Ascending aorta (tissue), 2 donors: ENCODE results near the gene UBE2QL1. TPM values are rescaled to one million over a fixed set of nuclear protein-coding genes. Genes with fewer than 3 reads are reported as not detected.

Experiments
- DNase-seq, 2 donors: peaks; one replicate each; pipeline ENCODE4 v3.0.0-alpha.2; 2019; ENCODE audit warnings: low spot score in 2 of 2
- H3K27ac ChIP-seq, 2 donors: fragments of 200-600 bp; sonication (generic); one replicate each; pipeline ENCODE4 v1.5.1; 2016 to 2017; ENCODE audit warnings: mild to moderate bottlenecking in 1 of 2
- H3K27me3 ChIP-seq: fragments of 200-600 bp; sonication (generic); one replicate; pipeline ENCODE4 v1.5.1; 2017
- H3K36me3 ChIP-seq, 2 donors: fragments of 200-600 bp; sonication (generic); one replicate each; pipeline ENCODE4 v1.5.1; 2016
- H3K4me1 ChIP-seq, 2 donors: fragments of 200-600 bp; sonication (generic); one replicate each; pipeline ENCODE4 v1.5.1; 2016 to 2017; ENCODE audit warnings: mild to moderate bottlenecking in 1 of 2
- H3K4me3 ChIP-seq, 2 donors: fragments of 200-600 bp; sonication (generic); one replicate each; pipeline ENCODE4 v1.5.1; 2016 to 2017; ENCODE audit warnings: mild to moderate bottlenecking in 1 of 2
- H3K9me3 ChIP-seq, 2 donors: fragments of 200-600 bp; sonication (generic); one replicate each; pipeline ENCODE4 v1.5.1; 2016
- CTCF ChIP-seq, 3 experiments: fragments of 200-600 bp in 2 of 3; fragments of 450-650 bp in 1 of 3; sonication (generic) in 2 of 3; IDR thresholded peaks; one replicate each; pipeline ENCODE4 v1.5.1; 2016 to 2019; ENCODE audit warnings: antibody characterized with exemption in 3 of 3, mild to moderate bottlenecking in 1 of 3, moderate library complexity in 1 of 3
- intact Hi-C: fragments of 100-400 bp; cut with DNase I; formaldehyde crosslinking; loops from one replicate; pipeline ENCODE4 v1.15.1; 2023
- total RNA-seq: library from RNA; depleted of rRNA; stranded (reverse); fragments of >200 nt; gene quantifications from one replicate; pipeline ENCODE4 v1.1.0, GENCODE V29; 2016

UBE2QL1 gene
- total RNA-seq, 1 donor from 2014 or later, result 0.85 TPM

DNA sequence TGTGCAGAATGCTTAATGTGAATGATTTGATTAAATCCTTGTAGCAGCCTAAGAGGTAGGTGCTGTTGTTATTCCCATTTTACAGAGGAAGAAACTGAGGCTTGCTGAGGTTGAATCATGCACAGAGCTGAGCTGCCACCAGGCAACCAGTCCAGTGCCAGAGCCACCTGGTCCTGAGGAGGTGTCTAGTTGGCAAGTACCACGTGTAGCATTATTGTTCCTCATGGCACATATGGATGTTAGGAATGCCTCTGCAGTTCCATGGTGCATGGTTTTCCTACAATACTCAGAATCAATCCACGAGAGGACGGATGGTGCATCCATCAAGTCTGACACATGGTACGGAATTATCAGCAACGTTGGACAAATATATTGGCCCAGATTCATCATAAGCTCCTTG lies 8.9 kb downstream of the UBE2QL1 start:
- Histone ChIP-seq H3K4me3 (no peak overlapping the region), H3K36me3 (no peaks in the 10 kb centered on the region), H3K27ac (no peak overlapping the region), H3K4me1 (peaks cover 0 to 24% of the 10 kb centered on the region in 2 donors), H3K27me3 (no peaks in the 10 kb centered on the region), H3K9me3 (no peaks in the 10 kb centered on the region)
- TF ChIP-seq CTCF (IDR thresholded peaks at IDR 0.05), result no peak
- DNase-seq, result no peak
- intact Hi-C loops, result loop anchor here (5.0 to 10.0 kb wide), 4 partner anchors 95 to 1033 kb away; partner anchors contain the start of genes ADCY2 and ICE1

DNA sequence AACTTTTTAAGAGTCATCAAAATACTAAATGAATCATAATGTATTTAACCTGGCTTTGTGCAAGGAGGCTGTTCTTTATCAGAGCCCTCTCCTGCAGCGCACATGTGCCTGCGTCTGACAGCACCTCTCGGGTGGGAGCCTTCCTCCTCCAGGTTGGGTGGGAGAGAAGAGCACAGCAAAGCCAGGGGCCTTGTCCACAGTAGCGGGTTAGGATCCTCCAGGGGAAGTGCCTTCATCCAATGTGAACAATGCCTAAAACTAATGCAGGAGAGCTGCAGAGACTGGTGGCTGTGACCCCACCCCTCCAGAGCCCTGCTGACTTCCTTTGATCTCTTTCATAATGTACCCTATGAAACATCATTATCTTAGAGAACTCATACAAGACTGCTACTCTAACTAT lies 10.2 kb downstream of the UBE2QL1 start:
- no peak overlapping the region for H3K4me3 ChIP-seq
- H3K4me1 ChIP-seq, result peaks cover 0 to 12% of the 10 kb centered on the region in 2 donors
- H3K9me3 ChIP-seq, result no peaks in the 10 kb centered on the region
- DNase-seq, result no peak
- H3K36me3 ChIP-seq, result no peaks in the 10 kb centered on the region
- TF ChIP-seq CTCF (IDR thresholded peaks at IDR 0.05), result no peak
- no peak overlapping the region for H3K27ac ChIP-seq
- H3K27me3 ChIP-seq, result no peaks in the 10 kb centered on the region
- intact Hi-C loops, result loop anchor here (5.0 to 10.0 kb wide), 4 partner anchors 93 to 1034 kb away; partner anchors contain the start of genes ADCY2 and ICE1

- H3K27ac ChIP-seq, result no peak overlapping the region
- no peaks in the 10 kb centered on the region for H3K9me3 ChIP-seq
- TF ChIP-seq CTCF (IDR thresholded peaks at IDR 0.05), result no peak
- no peak overlapping the region for H3K4me3 ChIP-seq
- H3K27me3 ChIP-seq, result no peaks in the 10 kb centered on the region
- no peaks in the 10 kb centered on the region for H3K36me3 ChIP-seq
- no peak for DNase-seq
- intact Hi-C loops, result loop anchor here (5.0 to 10.0 kb wide), 4 partner anchors 92 to 1035 kb away; partner anchors contain the start of genes ADCY2 and ICE1
- peaks cover 0 to 8% of the 10 kb centered on the region in 2 donors for H3K4me1 ChIP-seq
Measured at GRCh38 chr5:6459896-6460295, 11.2 kb downstream of the UBE2QL1 start.

DNA sequence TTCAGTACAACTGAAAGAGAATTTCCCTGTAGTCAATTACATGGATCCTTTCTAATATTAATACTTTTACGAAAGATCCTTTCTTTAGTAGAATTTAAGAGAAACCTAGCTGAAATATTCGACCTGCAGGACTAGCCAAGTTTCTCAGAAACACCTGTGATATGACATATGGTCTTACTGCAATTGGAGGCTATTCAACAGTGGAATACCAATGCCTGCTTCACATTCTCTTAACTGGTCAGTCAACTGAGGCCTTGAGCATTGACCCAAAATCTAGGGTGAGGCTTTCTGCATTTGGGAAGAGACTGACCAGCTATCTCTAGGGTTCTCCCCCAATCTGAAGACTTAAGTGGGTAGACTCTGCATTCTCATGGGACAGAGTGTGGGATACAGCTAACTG lies 12.3 kb downstream of the UBE2QL1 start:
- Histone ChIP-seq H3K27me3 (no peaks in the 10 kb centered on the region), H3K27ac (no peak overlapping the region), H3K9me3 (no peaks in the 10 kb centered on the region), H3K4me1 (no peaks in the 10 kb centered on the region), H3K36me3 (no peaks in the 10 kb centered on the region), H3K4me3 (no peak overlapping the region)
- TF ChIP-seq CTCF (IDR thresholded peaks at IDR 0.05), result no peak
- no peak for DNase-seq
- intact Hi-C loops, result no loop called here

DNA sequence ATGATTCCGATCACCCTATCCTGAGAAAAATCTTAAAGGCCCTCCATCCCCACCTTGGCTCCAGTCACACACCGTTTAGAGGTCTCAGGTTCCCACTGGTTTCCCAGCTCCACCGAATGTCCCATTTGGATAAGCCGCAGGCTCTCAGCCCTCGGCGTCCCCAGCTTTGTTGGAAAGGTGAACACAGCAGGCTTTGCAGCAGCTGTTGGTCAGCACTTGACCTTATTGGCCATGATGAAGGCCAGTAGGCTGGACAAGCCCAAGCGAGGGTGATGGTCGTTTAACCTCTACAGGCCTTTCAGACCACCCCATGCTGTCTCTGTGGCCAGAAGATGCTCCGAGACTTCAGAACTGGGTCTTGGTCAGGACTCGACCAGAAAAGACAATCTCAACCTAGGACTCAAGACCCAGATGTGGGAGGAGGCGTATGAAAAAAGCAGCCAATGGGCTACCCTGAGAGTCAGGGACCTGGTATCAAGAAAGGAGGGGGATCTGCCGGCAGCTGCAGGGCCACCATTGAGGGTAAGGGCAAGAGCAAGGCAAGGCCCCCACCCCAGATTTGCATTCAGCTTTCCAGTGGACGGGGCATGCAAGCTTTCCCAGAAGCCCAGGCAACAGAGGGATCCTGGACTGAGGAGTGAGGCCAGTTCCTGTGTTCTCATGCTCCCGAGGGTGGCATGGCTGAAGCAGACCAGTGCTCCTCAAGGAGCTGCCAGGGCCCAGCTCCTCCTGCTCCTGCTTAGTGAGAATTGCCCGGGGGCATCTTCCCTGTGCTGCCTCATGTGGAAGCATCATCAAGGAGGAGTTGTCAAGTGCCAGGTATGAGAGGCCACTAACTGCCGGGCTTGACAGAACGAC lies 13.4 kb downstream of the UBE2QL1 start:
- Histone ChIP-seq H3K36me3 (no peaks in the 10 kb centered on the region), H3K4me1 (no peaks in the 10 kb centered on the region), H3K27ac (no peak overlapping the region), H3K4me3 (no peak overlapping the region), H3K27me3 (no peaks in the 10 kb centered on the region), H3K9me3 (no peaks in the 10 kb centered on the region)
- DNase-seq, result no peak
- intact Hi-C loops, result no loop called here
- TF ChIP-seq CTCF (IDR thresholded peaks at IDR 0.05), result no peak
